Measurements from ENCODE around the gene TNS1. TPM values are rescaled to one million over a fixed set of nuclear protein-coding genes. Genes with fewer than 3 reads are reported as not detected.

TNS1 gene
- total RNA-seq, 1 donor from 2014 or later: 828 TPM

DNA sequence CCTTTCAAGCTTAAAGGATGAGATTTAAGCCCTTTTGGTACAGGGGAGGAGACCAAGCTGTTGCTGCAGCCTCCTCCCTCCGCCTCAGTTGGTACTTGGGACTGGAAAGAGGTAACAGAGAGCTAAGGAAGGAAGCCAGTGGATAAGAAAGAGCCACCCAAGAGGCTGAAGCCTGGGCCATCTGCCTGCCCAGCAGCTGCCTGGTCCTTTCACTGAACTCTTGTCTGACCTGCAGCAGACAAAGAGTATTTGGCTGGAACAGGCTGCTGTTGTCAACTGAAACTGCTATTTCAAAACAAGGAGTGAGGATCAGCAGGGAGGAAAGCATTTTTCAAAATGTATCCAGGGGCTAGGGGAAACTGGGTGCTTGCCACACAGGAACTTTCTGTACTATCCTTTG is 30.3 kb downstream of the TNS1 start:
- peak overlapping the region; percentile 85 for H3K27ac ChIP-seq (replicated peaks)
- TF ChIP-seq, protein P1, sequence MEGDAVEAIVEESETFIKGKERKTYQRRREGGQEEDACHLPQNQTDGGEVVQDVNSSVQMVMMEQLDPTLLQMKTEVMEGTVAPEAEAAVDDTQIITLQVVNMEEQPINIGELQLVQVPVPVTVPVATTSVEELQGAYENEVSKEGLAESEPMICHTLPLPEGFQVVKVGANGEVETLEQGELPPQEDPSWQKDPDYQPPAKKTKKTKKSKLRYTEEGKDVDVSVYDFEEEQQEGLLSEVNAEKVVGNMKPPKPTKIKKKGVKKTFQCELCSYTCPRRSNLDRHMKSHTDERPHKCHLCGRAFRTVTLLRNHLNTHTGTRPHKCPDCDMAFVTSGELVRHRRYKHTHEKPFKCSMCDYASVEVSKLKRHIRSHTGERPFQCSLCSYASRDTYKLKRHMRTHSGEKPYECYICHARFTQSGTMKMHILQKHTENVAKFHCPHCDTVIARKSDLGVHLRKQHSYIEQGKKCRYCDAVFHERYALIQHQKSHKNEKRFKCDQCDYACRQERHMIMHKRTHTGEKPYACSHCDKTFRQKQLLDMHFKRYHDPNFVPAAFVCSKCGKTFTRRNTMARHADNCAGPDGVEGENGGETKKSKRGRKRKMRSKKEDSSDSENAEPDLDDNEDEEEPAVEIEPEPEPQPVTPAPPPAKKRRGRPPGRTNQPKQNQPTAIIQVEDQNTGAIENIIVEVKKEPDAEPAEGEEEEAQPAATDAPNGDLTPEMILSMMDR (IDR thresholded peaks at IDR 0.05; ENCODE audit: borderline replicate concordance): no peak
- no peak for DNase-seq
- H3K36me3 ChIP-seq: no peaks in the 10 kb centered on the region
- peaks cover 58% of the 10 kb centered on the region for H3K4me1 ChIP-seq
- H3K4me3 ChIP-seq: no peak overlapping the region
- no peaks in the 10 kb centered on the region for H3K9me3 ChIP-seq (replicated peaks)
- no peaks in the 10 kb centered on the region for H3K27me3 ChIP-seq (ENCODE audit: low read depth)
- intact Hi-C loops (cut with micrococcal nuclease): no loop called here

DNA sequence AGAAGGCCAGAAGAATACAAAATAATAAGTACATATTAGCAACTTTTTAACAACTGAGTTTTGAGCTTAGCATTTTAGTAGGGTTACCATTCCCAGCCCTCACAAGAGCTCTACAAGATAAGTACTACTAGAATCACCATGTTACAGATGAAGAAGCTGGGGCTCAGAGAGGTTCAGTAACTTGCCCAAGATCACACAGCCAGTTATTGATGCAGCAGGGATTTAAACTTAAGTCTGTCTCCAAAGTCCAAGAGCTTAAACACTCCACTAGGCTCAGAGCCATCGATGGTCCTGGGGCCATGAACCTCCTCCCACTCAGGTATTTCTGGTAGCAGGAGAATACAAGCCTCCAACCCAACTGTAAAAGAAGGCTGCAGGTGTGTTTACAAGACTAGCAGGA is 30.8 kb downstream of the TNS1 start:
- Histone ChIP-seq H3K4me3 (no peak overlapping the region), H3K27ac (replicated peaks) (peak overlapping the region; percentile 85), H3K27me3 (ENCODE audit: low read depth) (no peaks in the 10 kb centered on the region), H3K4me1 (peaks cover 56% of the 10 kb centered on the region), H3K9me3 (replicated peaks) (no peaks in the 10 kb centered on the region), H3K36me3 (no peaks in the 10 kb centered on the region)
- DNase-seq: no peak
- intact Hi-C loops (cut with micrococcal nuclease): no loop called here
- TF ChIP-seq, protein P1 (IDR thresholded peaks at IDR 0.05; ENCODE audit: borderline replicate concordance): no peak

DNA sequence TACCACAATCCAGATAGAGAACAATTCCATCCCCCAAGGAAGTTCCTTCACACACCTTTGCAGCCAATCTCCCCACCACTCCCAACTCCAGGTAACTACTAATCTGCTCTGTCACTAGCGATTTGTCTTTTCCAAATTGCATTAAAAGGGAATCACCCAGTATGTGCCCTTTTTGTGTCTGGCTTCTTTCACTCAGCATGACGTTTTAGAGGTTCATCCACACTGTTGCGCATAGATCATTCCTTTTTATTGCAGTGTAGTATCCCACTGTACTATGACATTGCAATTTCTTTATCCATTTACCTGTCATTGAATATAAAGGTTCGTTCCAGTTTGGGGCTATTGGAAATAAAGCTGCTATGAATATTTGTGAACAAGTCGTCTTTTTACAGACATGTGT is 31.6 kb downstream of the TNS1 start:
- TF ChIP-seq, protein P1 (IDR thresholded peaks at IDR 0.05; ENCODE audit: borderline replicate concordance): no peak
- no peak for DNase-seq
- Histone ChIP-seq H3K36me3 (no peaks in the 10 kb centered on the region), H3K27me3 (ENCODE audit: low read depth) (no peaks in the 10 kb centered on the region), H3K27ac (replicated peaks) (peak overlapping the region; percentile 85), H3K9me3 (replicated peaks) (no peaks in the 10 kb centered on the region), H3K4me1 (peaks cover 56% of the 10 kb centered on the region), H3K4me3 (no peak overlapping the region)
- intact Hi-C loops (cut with micrococcal nuclease): no loop called here

DNA sequence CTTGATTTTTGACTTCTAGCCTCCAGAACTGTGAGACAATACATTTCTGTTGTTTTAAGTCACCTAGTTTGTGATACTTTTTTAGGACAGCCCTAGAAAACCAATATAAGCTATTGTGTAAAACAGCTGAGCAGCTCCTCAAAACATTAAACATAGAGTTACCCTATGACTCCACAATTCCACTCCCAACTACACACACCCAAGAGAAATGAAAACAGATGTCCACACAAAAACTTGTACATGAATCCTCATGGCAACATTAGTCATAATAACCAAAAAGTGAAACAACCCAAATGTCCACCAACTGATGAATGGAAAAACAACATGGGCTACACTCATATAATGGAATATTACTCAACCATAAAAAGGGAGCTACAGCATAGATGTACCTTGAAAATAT is 32.6 kb downstream of the TNS1 start:
- intact Hi-C loops (cut with micrococcal nuclease): no loop called here
- Histone ChIP-seq H3K27me3 (ENCODE audit: low read depth) (no peaks in the 10 kb centered on the region), H3K4me1 (peaks cover 58% of the 10 kb centered on the region), H3K9me3 (replicated peaks) (no peaks in the 10 kb centered on the region), H3K36me3 (no peaks in the 10 kb centered on the region), H3K4me3 (no peak overlapping the region), H3K27ac (replicated peaks) (no peak overlapping the region)
- no peak for DNase-seq
- TF ChIP-seq, protein P1 (IDR thresholded peaks at IDR 0.05; ENCODE audit: borderline replicate concordance): no peak

DNA sequence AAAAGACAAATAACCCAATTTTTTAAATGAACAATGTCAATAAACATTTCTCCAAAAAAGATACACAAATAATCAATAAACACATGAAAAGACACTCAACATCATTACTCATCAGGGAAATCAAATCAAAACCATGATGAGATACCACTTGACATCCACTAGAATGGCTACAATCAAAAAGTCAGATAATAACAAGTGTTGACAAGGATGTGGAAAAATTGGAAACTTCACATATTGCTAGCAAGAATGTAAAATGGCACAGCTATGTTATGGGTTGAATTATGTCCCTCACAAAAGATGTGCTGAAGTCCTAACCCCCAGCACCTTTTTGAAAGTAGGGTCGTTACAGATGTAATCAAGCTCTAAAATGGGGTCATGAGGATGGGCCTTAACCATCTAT is 33.2 kb downstream of the TNS1 start:
- Histone ChIP-seq H3K4me3 (no peak overlapping the region), H3K9me3 (replicated peaks) (no peaks in the 10 kb centered on the region), H3K36me3 (no peaks in the 10 kb centered on the region), H3K4me1 (peaks cover 58% of the 10 kb centered on the region), H3K27ac (replicated peaks) (no peak overlapping the region), H3K27me3 (ENCODE audit: low read depth) (no peaks in the 10 kb centered on the region)
- DNase-seq: no peak
- intact Hi-C loops (cut with micrococcal nuclease): no loop called here
- TF ChIP-seq, protein P1 (IDR thresholded peaks at IDR 0.05; ENCODE audit: borderline replicate concordance): no peak

DNA sequence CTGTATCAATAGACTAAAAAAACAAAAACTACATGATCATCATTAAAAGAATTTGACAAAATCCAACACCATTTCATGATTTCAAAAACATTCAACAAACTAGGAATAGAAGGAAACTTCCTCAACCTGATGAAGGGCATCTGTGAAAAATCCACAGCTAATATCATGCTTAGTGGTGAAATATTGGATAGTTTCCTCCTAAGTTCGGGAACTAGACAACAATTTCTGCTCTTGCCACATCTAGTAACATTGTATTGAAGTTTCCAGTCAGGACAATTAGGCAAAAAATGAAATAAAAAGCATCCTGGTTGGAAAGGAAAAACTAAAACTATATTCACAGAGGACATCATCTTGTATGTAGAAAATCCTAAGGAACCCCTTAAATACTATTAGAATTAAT is 34.8 kb downstream of the TNS1 start:
- Histone ChIP-seq H3K27ac (replicated peaks) (no peak overlapping the region), H3K4me1 (peaks cover 58% of the 10 kb centered on the region), H3K36me3 (no peaks in the 10 kb centered on the region), H3K9me3 (replicated peaks) (no peaks in the 10 kb centered on the region), H3K27me3 (ENCODE audit: low read depth) (no peaks in the 10 kb centered on the region), H3K4me3 (no peak overlapping the region)
- DNase-seq: no peak
- TF ChIP-seq, protein P1 (IDR thresholded peaks at IDR 0.05; ENCODE audit: borderline replicate concordance): no peak
- intact Hi-C loops (cut with micrococcal nuclease): no loop called here
